ENCODE data around the gene PLPPR1. TPM values are rescaled to one million over a fixed set of nuclear protein-coding genes. Genes with fewer than 3 reads are reported as not detected.

Gene PLPPR1
- total and polyA plus RNA-seq, 2 of the 4 experiments (the other 2 are of a cell fraction) = not detected

GRCh38 chr9:101173907-101174306 lies 145.4 kb downstream of the PLPPR1 start:
- Histone ChIP-seq H3K14ac (replicated peaks; ENCODE audit: low read depth, low read length) (no peak overlapping the region), H3K36me3 (ENCODE audit: control insufficient read depth, insufficient read depth, low read length) (no peaks in the 10 kb centered on the region), H3K27me3 (ENCODE audit: control insufficient read depth, insufficient read depth, low read length) (no peaks in the 10 kb centered on the region), H2BK5ac (ENCODE audit: low read depth, low read length, poor library complexity, severe bottlenecking) (no peak overlapping the region), H4K8ac (ENCODE audit: low read depth in 2 of 2, low read length in 2 of 2) (no peak overlapping the region), H3K4me1 (ENCODE audit: control insufficient read depth, insufficient read depth, low read length) (no peaks in the 10 kb centered on the region), H2BK20ac (ENCODE audit: low read depth, low read length) (no peak overlapping the region), H4K5ac (ENCODE audit: low read depth, low read length) (no peak overlapping the region), H3K9me3 (ENCODE audit: control insufficient read depth, insufficient read depth, low read length) (peaks cover 7% of the 10 kb centered on the region), H3K23ac (ENCODE audit: low read depth, low read length) (no peak overlapping the region), H3K4me2 (ENCODE audit: low read depth, low read length) (no peak overlapping the region), H2AK5ac (ENCODE audit: low read depth, low read length) (no peak overlapping the region), H2BK15ac (ENCODE audit: low read depth, low read length) (no peak overlapping the region), H3K9ac (ENCODE audit: low read depth, low read length) (no peak overlapping the region), H4K20me1 (ENCODE audit: insufficient read depth, low read length) (no peaks in the 10 kb centered on the region), H3K18ac (ENCODE audit: low read depth, low read length) (no peak overlapping the region), H2AFZ (replicated peaks; ENCODE audit: low read length, poor library complexity) (no peak overlapping the region), H2AK9ac (replicated peaks; ENCODE audit: low read depth, low read length, poor library complexity) (no peak overlapping the region), H2BK120ac (ENCODE audit: low read depth, low read length) (no peak overlapping the region), H3K4me3 (ENCODE audit: insufficient read depth, low read depth, low read length) (no peak overlapping the region), H3K79me1 (ENCODE audit: low read depth in 1 of 2, low read length in 2 of 2) (no peaks in the 10 kb centered on the region), H3K56ac (ENCODE audit: extremely low read depth, insufficient read depth, low read length) (no peak overlapping the region), H4K91ac (ENCODE audit: insufficient read depth, low read depth, low read length) (no peak overlapping the region), H3K4ac (ENCODE audit: low read depth, low read length) (no peak overlapping the region), H3K9me1 (ENCODE audit: insufficient read depth, low read length) (no peaks in the 10 kb centered on the region), H3K27ac (ENCODE audit: insufficient read depth, low read length) (no peak overlapping the region)
- BruUV-seq (replicated peaks) = no TSS peak
- dilution Hi-C loops (cut with HindIII; ENCODE audit: low sequenced_read_pairs, unreplicated experiment) = no loop called here
- TF ChIP-seq BHLHE40 (IDR thresholded peaks at IDR 0.05; ENCODE audit: low read depth, low read length) (no peak), RAD21 (IDR thresholded peaks at IDR 0.05; ENCODE audit: low read length) (no peak), NFE2L2 (IDR thresholded peaks at IDR 0.05; ENCODE audit: low read depth, low read length) (no peak), CHD1 (IDR thresholded peaks at IDR 0.05; ENCODE audit: low read depth, low read length) (no peak), RCOR1 (IDR thresholded peaks at IDR 0.05; ENCODE audit: insufficient replicate concordance, low read length) (no peak), MAZ (IDR thresholded peaks at IDR 0.05; ENCODE audit: borderline replicate concordance, low read depth, low read length) (no peak), CTCF (conservative IDR thresholded peaks at IDR 0.05; ENCODE audit: low read depth, low read length) (no peak), POLR2A (IDR thresholded peaks at IDR 0.05; ENCODE audit: low read depth, low read length) (no peak), MAFK (IDR thresholded peaks at IDR 0.05; ENCODE audit: low read depth, low read length) (no peak), SMC3 (IDR thresholded peaks at IDR 0.05; ENCODE audit: low read depth, low read length) (no peak), USF2 (IDR thresholded peaks at IDR 0.05; ENCODE audit: low read depth, low read length) (no peak), CEBPB (IDR thresholded peaks at IDR 0.05; ENCODE audit: low read depth, low read length) (no peak), MXI1 (IDR thresholded peaks at IDR 0.05; ENCODE audit: borderline replicate concordance, low read depth, low read length) (no peak)
- intact Hi-C loops (cut with micrococcal nuclease) = no loop called here
- no peak for DNase-seq
- WGBS, 2 experiments (ENCODE audit: extremely low coverage in 2 of 2, insufficient read length in 1 of 2) = no CpG with 5 or more reads among the region's 1 CpG
- in situ Hi-C loops (cut with MboI; ENCODE audit: low sequenced_read_pairs) = no loop called here
- POLR2A ChIA-PET (ENCODE audit: unreplicated experiment) = no interaction called here
- no peak for ATAC-seq (ENCODE audit: low read depth)
- CTCF ChIA-PET = no interaction called here
